HG03095 (cell line): Measurements from ENCODE around the gene GSAP.

Experiments used
- ATAC-seq: cut with Tn5 transposase; IDR thresholded peaks from one replicate; pipeline ENCODE4 v1.9.1; 2021; ENCODE audit warnings: moderate library complexity; ENCODE audit not compliant: unreplicated experiment

Gene GSAP

GRCh38 chr7:77331938-77332695 is 84.0 kb downstream of the GSAP start:
- peak; percentile 60 for ATAC-seq

- peak; percentile 72 for ATAC-seq
Measured at GRCh38 chr7:77330169-77330882, 85.8 kb downstream of the GSAP start.

GRCh38 chr7:77329466-77330168 is 86.5 kb downstream of the GSAP start:
- ATAC-seq = no peak

GRCh38 chr7:77328669-77329068 is 87.5 kb downstream of the GSAP start:
- no peak for ATAC-seq

GRCh38 chr7:77327932-77328628 is 88.1 kb downstream of the GSAP start:
- no peak for ATAC-seq

- ATAC-seq = no peak
Measured at GRCh38 chr7:77327067-77327931, 88.8 kb downstream of the GSAP start.

- ATAC-seq = no peak
Measured at GRCh38 chr7:77326131-77326530, 90.0 kb downstream of the GSAP start.

- ATAC-seq = no peak
Measured at GRCh38 chr7:77321300-77321699, 94.8 kb downstream of the GSAP start.

- ATAC-seq = no peak
Measured at GRCh38 chr7:77320714-77321113, 95.4 kb downstream of the GSAP start.

- no peak for ATAC-seq
Measured at GRCh38 chr7:77320137-77320536, 96.0 kb downstream of the GSAP start.

- ATAC-seq = no peak
Measured at GRCh38 chr7:77318019-77318418, 98.1 kb downstream of the GSAP start.

GRCh38 chr7:77316219-77316978 is 99.8 kb downstream of the GSAP start:
- ATAC-seq = no peak

- ATAC-seq = no peak
Measured at GRCh38 chr7:77315182-77315591, 101.0 kb downstream of the GSAP start.

GRCh38 chr7:77313876-77314480 is 102.2 kb downstream of the GSAP start:
- ATAC-seq = no peak

GRCh38 chr7:77313085-77313484 is 103.1 kb downstream of the GSAP start:
- ATAC-seq = no peak

- no peak for ATAC-seq
Measured at GRCh38 chr7:77310982-77311381, 105.2 kb downstream of the GSAP start.

- ATAC-seq = no peak
Measured at GRCh38 chr7:77309714-77310220, 106.4 kb downstream of the GSAP start.

GRCh38 chr7:77308792-77309191 is 107.4 kb downstream of the GSAP start:
- no peak for ATAC-seq
